GM12878 (cell line): ENCODE data around the gene EHBP1L1. TPM values are rescaled to one million over a fixed set of nuclear protein-coding genes. Genes with fewer than 3 reads are reported as not detected.

Experiments used
- BACH1 ChIP-seq: fragments of 450-650 bp; IDR thresholded peaks from 2 replicates; pipeline ENCODE4 v1.6.1; 2017; ENCODE audit warnings: mild to moderate bottlenecking, borderline replicate concordance
- BCL11A ChIP-seq: IDR thresholded peaks from 2 replicates; pipeline ENCODE4 v1.6.1; 2011; ENCODE audit warnings: low read depth, low read length
- BHLHE40 ChIP-seq, 2 experiments: fragments of 450-650 bp in 1 of 2; IDR thresholded peaks; 2 replicates each; pipeline ENCODE4 v1.6.1; 2011 to 2017; ENCODE audit warnings: low read depth in 2 of 2, borderline replicate concordance in 1 of 2, improper control_type of control experiment in 1 of 2, low read length in 1 of 2, mild to moderate bottlenecking in 1 of 2
- CBX3 ChIP-seq: fragments of 200-600 bp; sonication (generic); IDR thresholded peaks from 2 replicates; pipeline ENCODE4 v1.6.1; 2016; ENCODE audit warnings: low read depth, borderline replicate concordance
- CEBPB ChIP-seq, 2 experiments: fragments of 150-350 bp in 1 of 2; IDR thresholded peaks; 2 replicates each; pipeline ENCODE4 v1.6.1; 2012 to 2014; ENCODE audit warnings: low read depth in 2 of 2, low read length in 2 of 2, borderline replicate concordance in 1 of 2, inconsistent platforms in 1 of 2
- EGR1 ChIP-seq, 2 experiments: IDR thresholded peaks; 1 replicate in 1 of 2; 2 replicates in 1 of 2; pipeline ENCODE4 v1.6.1; 2011 to 2012; ENCODE audit warnings: low read depth in 2 of 2, low read length in 2 of 2, borderline replicate concordance in 1 of 2, mild to moderate bottlenecking in 1 of 2, moderate library complexity in 1 of 2
- HSF1 ChIP-seq: fragments of 150-350 bp; IDR thresholded peaks from 2 replicates; pipeline ENCODE4 v1.6.1; 2014; ENCODE audit warnings: mild to moderate bottlenecking, low read depth, low read length
- JUNB ChIP-seq: IDR thresholded peaks from 2 replicates; pipeline ENCODE4 v1.6.1; 2016; ENCODE audit warnings: antibody characterized with exemption, mild to moderate bottlenecking
- KLF5 ChIP-seq: fragments of 450-650 bp; IDR thresholded peaks from 2 replicates; pipeline ENCODE4 v1.6.1; 2014; ENCODE audit warnings: mild to moderate bottlenecking; ENCODE audit not compliant: partially characterized antibody
- MTA2 ChIP-seq: fragments of 450-650 bp; IDR thresholded peaks from 2 replicates; pipeline ENCODE4 v1.6.1; 2016; ENCODE audit warnings: low read depth, mild to moderate bottlenecking, moderate library complexity
- MTA3 ChIP-seq: IDR thresholded peaks from 2 replicates; pipeline ENCODE4 v1.6.1; 2012; ENCODE audit warnings: low read length, inconsistent platforms, borderline replicate concordance
- MYB ChIP-seq: fragments of 150-350 bp; IDR thresholded peaks from 2 replicates; pipeline ENCODE4 v1.6.1; 2014; ENCODE audit warnings: mild to moderate bottlenecking, low read depth, low read length, borderline replicate concordance
- MYC ChIP-seq: IDR thresholded peaks from 2 replicates; pipeline ENCODE4 v1.6.1; 2011; ENCODE audit warnings: mild to moderate bottlenecking, low read length, moderate library complexity, inconsistent platforms; ENCODE audit not compliant: insufficient read depth, insufficient replicate concordance, insufficient read length, severe bottlenecking
- NFIC ChIP-seq: IDR thresholded peaks from 2 replicates; pipeline ENCODE4 v1.6.1; 2012; ENCODE audit warnings: low read depth, mild to moderate bottlenecking, inconsistent platforms, low read length, moderate library complexity
- NFYB ChIP-seq: IDR thresholded peaks from 2 replicates; pipeline ENCODE4 v1.6.1; 2011; ENCODE audit warnings: low read depth, mild to moderate bottlenecking, low read length, improper control_type of control experiment, moderate library complexity; ENCODE audit not compliant: insufficient read depth
- NKRF ChIP-seq: fragments of 450-650 bp; conservative IDR thresholded peaks from 2 replicates; pipeline ENCODE4 v1.6.1; 2017; ENCODE audit warnings: mild to moderate bottlenecking, moderate library complexity
- NR2C2 ChIP-seq: IDR thresholded peaks from 2 replicates; pipeline ENCODE4 v1.6.1; 2011; ENCODE audit warnings: borderline replicate concordance, low read depth; ENCODE audit not compliant: control insufficient read depth, insufficient read length
- POU2F2 ChIP-seq: IDR thresholded peaks from 3 replicates; pipeline ENCODE4 v1.6.1; 2011; ENCODE audit warnings: low read depth, mild to moderate bottlenecking, low read length, borderline replicate concordance
- RELA ChIP-seq: fragments of 450-650 bp; IDR thresholded peaks from 2 replicates; pipeline ENCODE4 v1.8.0; 2014; ENCODE audit warnings: borderline replicate concordance; ENCODE audit not compliant: partially characterized antibody
- SMAD1 ChIP-seq: fragments of 450-650 bp; IDR thresholded peaks from 2 replicates; pipeline ENCODE4 v1.6.1; 2018; ENCODE audit warnings: mild to moderate bottlenecking, low read depth; ENCODE audit not compliant: partially characterized antibody
- TCF12 ChIP-seq: IDR thresholded peaks from 2 replicates; pipeline ENCODE4 v1.6.1; 2011; ENCODE audit warnings: low read depth, mild to moderate bottlenecking, low read length
- ZNF207 ChIP-seq: fragments of 450-650 bp; IDR thresholded peaks from 2 replicates; pipeline ENCODE4 v1.6.1; 2014; ENCODE audit warnings: antibody characterized with exemption, mild to moderate bottlenecking, borderline replicate concordance
- ZZZ3 ChIP-seq: IDR thresholded peaks from 2 replicates; pipeline ENCODE4 v1.6.1; 2011; ENCODE audit warnings: low read depth; ENCODE audit not compliant: control insufficient read depth, insufficient read length
- polyA plus RNA-seq, 11 experiments: library from polyadenylated mRNA; depleted of rRNA in 4 of 11; unstranded in 6 of 11; stranded (reverse) in 5 of 11; fragments of >200 nt; fragmentation: Nextera tagmentation in 4 of 11; fragmentation: Illumina TruSeq in 1 of 11; extraction: Ambion mirVana in 4 of 11; extraction: Trizol in 1 of 11; gene quantifications; 1 replicate in 1 of 11; 2 replicates in 10 of 11; pipeline versions ENCODE4 v1.2.1 to v1.2.3, GENCODE V29; 2011 to 2016; ENCODE audit warnings: inconsistent platforms in 2 of 11, missing spikeins in 2 of 11, low read depth in 1 of 11
- total RNA-seq, 4 experiments: library from RNA; depleted of rRNA in 3 of 4; stranded (reverse); fragments of >200 nt in 3 of 4; fragmentation: Illumina TruSeq in 1 of 4; extraction: Trizol in 1 of 4; gene quantifications; 2 replicates each; pipeline versions ENCODE4 v1.2.1 to v1.2.3, GENCODE V29; 2013 to 2021
- TF ChIP-seq, protein P1 (sequence below): IDR thresholded peaks from 2 replicates; pipeline ENCODE4 v1.6.1; 2012; ENCODE audit warnings: low read depth, low read length, improper control_type of control experiment

Gene EHBP1L1
- total and polyA plus RNA-seq, 10 of the 15 experiments (the other 5 are each of a cell fraction or from before 2014, with no cell fraction given) = 0.06 to 99.4 (median 32.7) TPM

- TF ChIP-seq HSF1 (no peak), MTA3 (no peak), SMAD1 (no peak), NR2C2 (no peak), NFIC (no peak), ZZZ3 (no peak), KLF5 (no peak), MTA2 (no peak; the same call in 1 of the 2 replicates), BHLHE40 (IDR thresholded peaks at IDR 0.05; ENCODE audit: borderline replicate concordance in 1 of 2, low read depth in 2 of 2, low read length in 1 of 2) (0 out of 4 replicates have a peak, but pooled peaks of 1 of the 2 experiments have one; percentile 20), NFYB (no peak), BACH1 (peak; percentile 79), ZNF207 (no peak), NKRF (peak; percentile 63; the same call in 1 of the 2 replicates), MYB (no peak), MYC (no peak), CEBPB (IDR thresholded peaks at IDR 0.05; ENCODE audit: borderline replicate concordance in 1 of 2, low read depth in 2 of 2, low read length in 2 of 2) (no peak), TCF12 (no peak), RELA (no peak), CBX3 (no peak), POU2F2 (no peak; the same call in 2 of the 3 replicates), JUNB (no peak), BCL11A (no peak), EGR1 (IDR thresholded peaks at IDR 0.05; ENCODE audit: borderline replicate concordance in 1 of 2, low read depth in 2 of 2, low read length in 2 of 2) (no peak)
- TF ChIP-seq, protein P1, sequence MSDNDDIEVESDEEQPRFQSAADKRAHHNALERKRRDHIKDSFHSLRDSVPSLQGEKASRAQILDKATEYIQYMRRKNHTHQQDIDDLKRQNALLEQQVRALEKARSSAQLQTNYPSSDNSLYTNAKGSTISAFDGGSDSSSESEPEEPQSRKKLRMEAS = no peak
These were observed 64.8 kb downstream of the EHBP1L1 start (continued) for GRCh38 chr11:65640483-65641296.
